Measurements from ENCODE around the gene TMEM154.

TMEM154 gene

GRCh38 chr4:152696764-152697261 lies 17.0 kb upstream of the TMEM154 start:
- no peaks in the 10 kb centered on the region for H3K27me3 ChIP-seq (ENCODE audit: control insufficient read depth, insufficient read depth, low read length)
- no peaks in the 10 kb centered on the region for H3K9me3 ChIP-seq (ENCODE audit: control insufficient read depth, insufficient read depth, low read length)
- H3K4me3 ChIP-seq (ENCODE audit: low read depth, low read length), result no peak overlapping the region
- no peak overlapping the region for H3K27ac ChIP-seq (ENCODE audit: low read depth, low read length)
- no peaks in the 10 kb centered on the region for H3K36me3 ChIP-seq (ENCODE audit: control insufficient read depth, insufficient read depth, low read length)
- no peak overlapping the region for H3K9ac ChIP-seq (ENCODE audit: low read depth, low read length)
- H3K4me1 ChIP-seq (ENCODE audit: control insufficient read depth, insufficient read depth, low read length), result peaks cover 38% of the 10 kb centered on the region

GRCh38 chr4:152693871-152694270 lies 14.1 kb upstream of the TMEM154 start:
- Histone ChIP-seq H3K36me3 (ENCODE audit: control insufficient read depth, insufficient read depth, low read length) (no peaks in the 10 kb centered on the region), H3K4me3 (ENCODE audit: low read depth, low read length) (no peak overlapping the region), H3K27ac (ENCODE audit: low read depth, low read length) (no peak overlapping the region), H3K27me3 (ENCODE audit: control insufficient read depth, insufficient read depth, low read length) (no peaks in the 10 kb centered on the region), H3K9me3 (ENCODE audit: control insufficient read depth, insufficient read depth, low read length) (no peaks in the 10 kb centered on the region), H3K9ac (ENCODE audit: low read depth, low read length) (no peak overlapping the region), H3K4me1 (ENCODE audit: control insufficient read depth, insufficient read depth, low read length) (peaks cover 18% of the 10 kb centered on the region)

GRCh38 chr4:152691761-152692160 lies 12.0 kb upstream of the TMEM154 start:
- Histone ChIP-seq H3K4me1 (ENCODE audit: control insufficient read depth, insufficient read depth, low read length) (peaks cover 2% of the 10 kb centered on the region; the same call in 1 of the 2 replicates), H3K27ac (ENCODE audit: low read depth, low read length) (no peak overlapping the region), H3K27me3 (ENCODE audit: control insufficient read depth, insufficient read depth, low read length) (no peaks in the 10 kb centered on the region), H3K9ac (ENCODE audit: low read depth, low read length) (no peak overlapping the region), H3K9me3 (ENCODE audit: control insufficient read depth, insufficient read depth, low read length) (no peaks in the 10 kb centered on the region), H3K36me3 (ENCODE audit: control insufficient read depth, insufficient read depth, low read length) (no peaks in the 10 kb centered on the region), H3K4me3 (ENCODE audit: low read depth, low read length) (no peak overlapping the region)

GRCh38 chr4:152690706-152691651 lies 11.2 kb upstream of the TMEM154 start:
- Histone ChIP-seq H3K27ac (ENCODE audit: low read depth, low read length) (no peak overlapping the region), H3K4me3 (ENCODE audit: low read depth, low read length) (no peak overlapping the region), H3K9me3 (ENCODE audit: control insufficient read depth, insufficient read depth, low read length) (no peaks in the 10 kb centered on the region), H3K36me3 (ENCODE audit: control insufficient read depth, insufficient read depth, low read length) (no peaks in the 10 kb centered on the region), H3K9ac (ENCODE audit: low read depth, low read length) (no peak overlapping the region), H3K27me3 (ENCODE audit: control insufficient read depth, insufficient read depth, low read length) (no peaks in the 10 kb centered on the region), H3K4me1 (ENCODE audit: control insufficient read depth, insufficient read depth, low read length) (no peaks in the 10 kb centered on the region; the same call in 1 of the 2 replicates)

- H3K36me3 ChIP-seq (ENCODE audit: control insufficient read depth, insufficient read depth, low read length), result no peaks in the 10 kb centered on the region
- no peak overlapping the region for H3K9ac ChIP-seq (ENCODE audit: low read depth, low read length)
Measured at GRCh38 chr4:152689615-152690501, 10.1 kb upstream of the TMEM154 start.

GRCh38 chr4:152687974-152688599 lies 8.3 kb upstream of the TMEM154 start:
- no peak overlapping the region for H3K4me3 ChIP-seq (ENCODE audit: low read depth, low read length)
- H3K27me3 ChIP-seq (ENCODE audit: control insufficient read depth, insufficient read depth, low read length), result no peaks in the 10 kb centered on the region
- H3K36me3 ChIP-seq (ENCODE audit: control insufficient read depth, insufficient read depth, low read length), result no peaks in the 10 kb centered on the region
- no peak overlapping the region for H3K27ac ChIP-seq (ENCODE audit: low read depth, low read length)
- H3K4me1 ChIP-seq (ENCODE audit: control insufficient read depth, insufficient read depth, low read length), result no peaks in the 10 kb centered on the region; the same call in 1 of the 2 replicates
- H3K9me3 ChIP-seq (ENCODE audit: control insufficient read depth, insufficient read depth, low read length), result no peaks in the 10 kb centered on the region
- H3K9ac ChIP-seq (ENCODE audit: low read depth, low read length), result no peak overlapping the region

More at GRCh38 chr4:152689615-152690501, 10.1 kb upstream of the TMEM154 start:
- Histone ChIP-seq H3K27me3 (ENCODE audit: control insufficient read depth, insufficient read depth, low read length) (no peaks in the 10 kb centered on the region), H3K4me3 (ENCODE audit: low read depth, low read length) (no peak overlapping the region), H3K9me3 (ENCODE audit: control insufficient read depth, insufficient read depth, low read length) (no peaks in the 10 kb centered on the region), H3K27ac (ENCODE audit: low read depth, low read length) (no peak overlapping the region), H3K4me1 (ENCODE audit: control insufficient read depth, insufficient read depth, low read length) (no peaks in the 10 kb centered on the region; the same call in 1 of the 2 replicates)

- H3K36me3 ChIP-seq (ENCODE audit: control insufficient read depth, insufficient read depth, low read length), result no peaks in the 10 kb centered on the region
- no peak overlapping the region for H3K4me3 ChIP-seq (ENCODE audit: low read depth, low read length)
- no peak overlapping the region for H3K9ac ChIP-seq (ENCODE audit: low read depth, low read length)
- H3K27ac ChIP-seq (ENCODE audit: low read depth, low read length), result no peak overlapping the region
- no peaks in the 10 kb centered on the region for H3K9me3 ChIP-seq (ENCODE audit: control insufficient read depth, insufficient read depth, low read length)
- H3K27me3 ChIP-seq (ENCODE audit: control insufficient read depth, insufficient read depth, low read length), result 0 out of 2 replicates have a peak, but pooled peaks cover under 1% of the 10 kb centered on the region
- H3K4me1 ChIP-seq (ENCODE audit: control insufficient read depth, insufficient read depth, low read length), result no peaks in the 10 kb centered on the region; the same call in 1 of the 2 replicates
Measured at GRCh38 chr4:152686452-152687013, 6.7 kb upstream of the TMEM154 start.

GRCh38 chr4:152684587-152684986 lies 4.8 kb upstream of the TMEM154 start:
- no peak overlapping the region for H3K9ac ChIP-seq (ENCODE audit: low read depth, low read length)
- H3K27ac ChIP-seq (ENCODE audit: low read depth, low read length), result no peak overlapping the region
- no peaks in the 10 kb centered on the region for H3K9me3 ChIP-seq (ENCODE audit: control insufficient read depth, insufficient read depth, low read length)
- H3K4me3 ChIP-seq (ENCODE audit: low read depth, low read length), result no peak overlapping the region
- H3K4me1 ChIP-seq (ENCODE audit: control insufficient read depth, insufficient read depth, low read length), result peaks cover 11% of the 10 kb centered on the region
- H3K27me3 ChIP-seq (ENCODE audit: control insufficient read depth, insufficient read depth, low read length), result peaks cover 17% of the 10 kb centered on the region
- no peaks in the 10 kb centered on the region for H3K36me3 ChIP-seq (ENCODE audit: control insufficient read depth, insufficient read depth, low read length)

- Histone ChIP-seq H3K9ac (ENCODE audit: low read depth, low read length) (no peak overlapping the region), H3K4me3 (ENCODE audit: low read depth, low read length) (no peak overlapping the region), H3K4me1 (ENCODE audit: control insufficient read depth, insufficient read depth, low read length) (peaks cover 16% of the 10 kb centered on the region), H3K27ac (ENCODE audit: low read depth, low read length) (no peak overlapping the region), H3K27me3 (ENCODE audit: control insufficient read depth, insufficient read depth, low read length) (peaks cover 22% of the 10 kb centered on the region), H3K9me3 (ENCODE audit: control insufficient read depth, insufficient read depth, low read length) (no peaks in the 10 kb centered on the region), H3K36me3 (ENCODE audit: control insufficient read depth, insufficient read depth, low read length) (no peaks in the 10 kb centered on the region)
Measured at GRCh38 chr4:152684007-152684406, 4.2 kb upstream of the TMEM154 start.
